H1 (cell line): Measurements from ENCODE around the gene PDIA5. TPM values are rescaled to one million over a fixed set of nuclear protein-coding genes. Genes with fewer than 3 reads are reported as not detected.

Source experiments
- TAF7 ChIP-seq: optimal IDR thresholded peaks from 2 replicates; pipeline ENCODE3; 2011; ENCODE audit warnings: low read depth, mild to moderate bottlenecking, inconsistent platforms, low read length, moderate library complexity, borderline replicate concordance
- polyA plus RNA-seq, 7 experiments: library from polyadenylated mRNA; depleted of rRNA in 3 of 7; stranded (reverse) in 5 of 7; unstranded in 2 of 7; fragments of >200 nt in 5 of 7; fragments of 200-250 nt in 2 of 7; gene quantifications; 1 replicate in 5 of 7; 2 replicates in 1 of 7; 4 replicates in 1 of 7; pipeline versions ENCODE4 v1.2.1 to v1.2.3, GENCODE V29; 2011 to 2013; ENCODE audit warnings: missing spikeins in 2 of 7, mixed read lengths in 2 of 7
- total RNA-seq: library from RNA; stranded (reverse); fragmentation: NEBNext Ultra II Directional; extraction: Animal tissue kit (Norgen Biotek cat#: 25700); gene quantifications from 2 replicates; pipeline ENCODE4 v1.2.1, GENCODE V29; 2021

The PDIA5 gene
- total and polyA plus RNA-seq, 2 of the 8 experiments (the other 6 are each of a cell fraction or from before 2014, with no cell fraction given): 18.2 to 32.8 TPM

GRCh38 chr3:123138839-123139444 is 72.1 kb downstream of the PDIA5 start (continued):
- no peak for TF ChIP-seq TAF7
- TF ChIP-seq, all 59 proteins: peak for 0
